Activated gamma-delta T cell treated with anti-CD3 and anti-CD28 coated beads, Interleukin-2, amount 50 U/mL, for 16 hours (primary cell): ENCODE measurements around the gene ZFP57.

Source experiments
- DNase-seq: peaks from one replicate; pipeline ENCODE4 v3.0.0-alpha.2; 2020; ENCODE audit warnings: low read depth

The ZFP57 gene

DNA sequence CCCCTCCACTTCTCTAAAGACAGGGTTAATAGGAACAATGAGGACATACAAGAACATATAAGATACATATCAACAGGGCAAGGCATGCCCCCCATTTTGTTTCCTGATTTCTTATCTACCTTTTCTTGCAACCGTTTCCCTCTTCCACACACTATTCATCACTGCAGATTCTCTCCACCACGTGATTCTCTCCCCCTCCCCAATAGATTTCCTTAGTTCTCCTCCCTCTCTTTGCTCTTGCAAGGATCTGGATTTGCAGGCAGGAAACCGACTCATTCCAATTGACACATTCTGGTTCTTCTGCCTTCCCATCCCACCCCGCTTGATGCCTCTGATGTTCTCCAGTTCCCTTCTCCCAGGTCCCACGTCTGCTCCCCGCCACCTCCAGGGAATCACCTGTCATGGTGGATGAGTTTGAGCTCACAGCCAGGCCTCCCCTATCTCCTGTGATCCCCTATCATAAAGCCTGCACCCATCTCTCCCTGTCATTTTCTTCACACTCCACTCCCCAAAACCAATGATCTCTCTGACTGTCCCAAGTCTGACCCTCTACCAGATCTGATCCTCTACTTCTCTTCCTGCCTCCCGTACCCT is 55.5 kb downstream of the ZFP57 start:
- DNase-seq = no peak

GRCh38 chr6:29624520-29624961 is 56.4 kb downstream of the ZFP57 start:
- DNase-seq = no peak
